GM12878 (cell line): ENCODE measurements around the gene PRRC2A. TPM values are rescaled to one million over a fixed set of nuclear protein-coding genes. Genes with fewer than 3 reads are reported as not detected.
A peak's percentile ranks its signal among the peaks of the same experiment; 100 is the strongest.

Experiments used
- ATAC-seq: fragments of 200-7000 bp; cut with Tn5 transposase; 3 replicates; pipeline ENCODE4 v1.9.1; 2020; ENCODE audit warnings: mild to moderate bottlenecking, moderate library complexity
- BruUV-seq: library from RNA; stranded (reverse); fragments of 400-500 nt; replicated peaks from 2 replicates; lab custom pipeline; 2021; lab: Mats Ljungman, UMichigan
- CTCF ChIA-PET: fragments of 300-600 bp; sonication (Branson Sonifier 250); formaldehyde crosslinking; extraction: SDS; loops from one replicate; lab custom pipeline; 2021; ENCODE audit warnings: inconsistent platforms; lab: Yijun Ruan, JAX
- POLR2A ChIA-PET: fragments of 350-600 bp; formaldehyde crosslinking; extraction: SDS; loops from one replicate; lab custom pipeline; 2021; ENCODE audit warnings: inconsistent platforms; lab: Charles Lee
- RAD21 ChIA-PET: fragments of 300-600 bp; sonication (Branson Sonifier 250); formaldehyde crosslinking; loops from one replicate; lab custom pipeline; 2023; ENCODE audit warnings: antibody characterized with exemption; ENCODE audit not compliant: unreplicated experiment; lab: Charles Lee
- SMC1A ChIA-PET: fragments of 300-600 bp; sonication (Branson Sonifier 250); formaldehyde crosslinking; loops from one replicate; lab custom pipeline; 2023; ENCODE audit not compliant: unreplicated experiment, uncharacterized antibody; lab: Charles Lee
- DNase-seq: peaks from one replicate; pipeline ENCODE4 v3.0.0-alpha.2; 2011; ENCODE audit warnings: low read depth, low spot score
- FAIRE-seq: peaks from 3 replicates; lab custom pipeline; 2011; peaks lifted over from hg19 to GRCh38; lab: Jason Lieb, UNC
- H2AFZ ChIP-seq: 2 replicates; pipeline ENCODE4 v1.6.0; 2011; ENCODE audit warnings: low read depth, low read length, control low read depth; ENCODE audit not compliant: control insufficient read depth
- H3K27ac ChIP-seq: 2 replicates; pipeline ENCODE4 v1.5.1; 2011; ENCODE audit warnings: control low read depth; ENCODE audit not compliant: control insufficient read depth, insufficient read depth
- H3K27me3 ChIP-seq, 2 experiments: replicated peaks in 1 of 2; 2 replicates each; pipeline versions ENCODE4 v1.6.0 to v1.6.1; 2011; ENCODE audit warnings: low read length in 1 of 2; ENCODE audit not compliant: control insufficient read depth in 2 of 2, insufficient read depth in 2 of 2
- H3K36me3 ChIP-seq, 2 experiments: 2 replicates each; pipeline ENCODE4 v1.5.1; 2011; ENCODE audit warnings: low read length in 1 of 2; ENCODE audit not compliant: control insufficient read depth in 2 of 2, insufficient read depth in 2 of 2
- H3K4me1 ChIP-seq: 2 replicates; pipeline ENCODE4 v1.6.1; 2011; ENCODE audit warnings: mild to moderate bottlenecking, low read length, moderate library complexity, mixed read lengths; ENCODE audit not compliant: control insufficient read depth, insufficient read depth
- H3K4me2 ChIP-seq: 2 replicates; pipeline ENCODE4 v1.6.0; 2011; ENCODE audit warnings: control low read depth; ENCODE audit not compliant: control insufficient read depth, insufficient read depth
- H3K4me3 ChIP-seq: fragments of 200-600 bp; sonication (generic); 2 replicates; pipeline ENCODE4 v1.5.1; 2016
- H3K79me2 ChIP-seq: 2 replicates; pipeline ENCODE4 v1.6.0; 2011; ENCODE audit warnings: low read length; ENCODE audit not compliant: control insufficient read depth, insufficient read depth
- H3K9ac ChIP-seq: 2 replicates; pipeline ENCODE4 v1.8.0; 2011; ENCODE audit warnings: low read length, control low read depth, mixed read lengths; ENCODE audit not compliant: control insufficient read depth, insufficient read depth
- H3K9me3 ChIP-seq: replicated peaks from 3 replicates; pipeline ENCODE4 v1.5.1; 2011; ENCODE audit warnings: mild to moderate bottlenecking, low read length; ENCODE audit not compliant: control insufficient read depth, insufficient read depth
- H4K20me1 ChIP-seq: 2 replicates; pipeline ENCODE4 v1.6.0; 2011; ENCODE audit not compliant: control insufficient read depth, insufficient read depth
- ATF7 ChIP-seq: fragments of 450-650 bp; IDR thresholded peaks from 2 replicates; pipeline ENCODE4 v1.6.1; 2016; ENCODE audit warnings: low read depth, mild to moderate bottlenecking
- EED ChIP-seq: sonication (generic); IDR thresholded peaks from 2 replicates; pipeline ENCODE4 v1.6.1; 2016; ENCODE audit warnings: antibody characterized with exemption, low read depth
- HDGF ChIP-seq: fragments of 450-650 bp; IDR thresholded peaks from 2 replicates; pipeline ENCODE4 v1.6.1; 2016; ENCODE audit warnings: antibody characterized with exemption
- IKZF1 ChIP-seq: fragments of 450-650 bp; conservative IDR thresholded peaks from 2 replicates; pipeline ENCODE4 v1.6.1; 2017; ENCODE audit warnings: antibody characterized with exemption, mild to moderate bottlenecking
- IKZF2 ChIP-seq, 2 experiments: fragments of 450-650 bp; IDR thresholded peaks; 2 replicates each; pipeline ENCODE4 v1.6.1; 2017; ENCODE audit warnings: mild to moderate bottlenecking in 2 of 2, moderate library complexity in 2 of 2
- IRF4 ChIP-seq: IDR thresholded peaks from 2 replicates; pipeline ENCODE4 v1.6.1; 2011; ENCODE audit warnings: low read depth, low read length
- KDM1A ChIP-seq: fragments of 200-600 bp; sonication (generic); IDR thresholded peaks from 2 replicates; pipeline ENCODE4 v1.6.1; 2016; ENCODE audit warnings: borderline replicate concordance
- MLLT1 ChIP-seq: fragments of 450-650 bp; IDR thresholded peaks from 2 replicates; pipeline ENCODE4 v1.6.1; 2016; ENCODE audit warnings: mild to moderate bottlenecking
- MTA2 ChIP-seq: fragments of 450-650 bp; IDR thresholded peaks from 2 replicates; pipeline ENCODE4 v1.6.1; 2016; ENCODE audit warnings: low read depth, mild to moderate bottlenecking, moderate library complexity
- NBN ChIP-seq: fragments of 450-650 bp; IDR thresholded peaks from 2 replicates; pipeline ENCODE4 v1.6.1; 2016
- RB1 ChIP-seq: fragments of 450-650 bp; formaldehyde crosslinking; IDR thresholded peaks from 2 replicates; pipeline ENCODE4 v1.6.1; 2017; ENCODE audit warnings: mild to moderate bottlenecking, borderline replicate concordance
- RELB ChIP-seq: fragments of 450-650 bp; IDR thresholded peaks from 2 replicates; pipeline ENCODE4 v1.6.1; 2017; ENCODE audit warnings: low read depth, mild to moderate bottlenecking, moderate library complexity
- RUNX3 ChIP-seq: IDR thresholded peaks from 2 replicates; pipeline ENCODE4 v1.6.1; 2012; ENCODE audit warnings: low read length, inconsistent platforms
- YBX1 ChIP-seq: fragments of 450-650 bp; IDR thresholded peaks from 2 replicates; pipeline ENCODE4 v1.6.1; 2016; ENCODE audit warnings: antibody characterized with exemption
- WGBS: methylation state at CpG from one replicate; pipeline ENCODE4 v1.1.6; 2016; ENCODE audit warnings: low lambda C conversion rate; ENCODE audit not compliant: insufficient replicate concordance, insufficient coverage; ENCODE audit errors: missing lambda C conversion rate; 5-methylcytosine and 5-hydroxymethylcytosine counted together
- in situ Hi-C: fragments of 300-500 bp; cut with MboI; formaldehyde crosslinking; loops from 9 replicates; pipeline ENCODE4 v1.14.3; 2018; ENCODE audit warnings: mixed read lengths
- intact Hi-C: fragments of 100-400 bp; cut with micrococcal nuclease; formaldehyde crosslinking; loops from one replicate; pipeline ENCODE4 v1.14.2; 2022; ENCODE audit not compliant: unreplicated experiment
- polyA plus RNA-seq, 11 experiments: library from polyadenylated mRNA; depleted of rRNA in 4 of 11; unstranded in 6 of 11; stranded (reverse) in 5 of 11; fragments of >200 nt; fragmentation: Nextera tagmentation in 4 of 11; fragmentation: Illumina TruSeq in 1 of 11; extraction: Ambion mirVana in 4 of 11; extraction: Trizol in 1 of 11; gene quantifications; 1 replicate in 1 of 11; 2 replicates in 10 of 11; pipeline versions ENCODE4 v1.2.1 to v1.2.3, GENCODE V29; 2011 to 2016; ENCODE audit warnings: inconsistent platforms in 2 of 11, missing spikeins in 2 of 11, low read depth in 1 of 11
- total RNA-seq, 4 experiments: library from RNA; depleted of rRNA in 3 of 4; stranded (reverse); fragments of >200 nt in 3 of 4; fragmentation: Illumina TruSeq in 1 of 4; extraction: Trizol in 1 of 4; gene quantifications; 2 replicates each; pipeline versions ENCODE4 v1.2.1 to v1.2.3, GENCODE V29; 2013 to 2021
- TF ChIP-seq, protein P1 (sequence below): fragments of 450-650 bp; IDR thresholded peaks from 2 replicates; pipeline ENCODE4 v1.6.1; 2016; ENCODE audit warnings: mild to moderate bottlenecking

Gene PRRC2A
- total and polyA plus RNA-seq, 10 of the 15 experiments (the other 5 are each of a cell fraction or from before 2014, with no cell fraction given): 0.40 to 244 (median 61.3) TPM

- Histone ChIP-seq H3K36me3 (no peaks in the 10 kb centered on the region), H3K79me2 (peaks cover 1% of the 10 kb centered on the region; the same call in 1 of the 2 replicates), H3K27ac (peak overlapping the region; percentile 75), H2AFZ (peak overlapping the region; percentile 45), H3K4me1 (peaks cover 47% of the 10 kb centered on the region), H3K4me3 (peak overlapping the region; percentile 68), H3K9me3 (no peaks in the 10 kb centered on the region), H3K27me3 (no peaks in the 10 kb centered on the region), H3K9ac (peak overlapping the region; percentile 67; the same call in 1 of the 2 replicates), H4K20me1 (no peaks in the 10 kb centered on the region), H3K4me2 (peak overlapping the region; percentile 89)
- 51% methylated on average over 10 of the region's 12 CpGs for WGBS
- ATAC-seq (peak; percentile 14), DNase-seq (no peak), FAIRE-seq (no peak)
- CTCF ChIA-PET: interaction anchor here (2.2 to 31.0 kb wide), 4 partner anchors 5 to 33 kb away, joined by 16 to 2098 read pairs (median 789); partner anchors contain the start of genes ATP6V1G2, DDX39B, LST1 and LTA
- intact Hi-C loops (no loop called here), in situ Hi-C loops (no loop called here)
- POLR2A ChIA-PET: interaction anchor here (0.5 to 17.1 kb wide), 12 partner anchors 8 to 597 kb away, joined by 3 to 282 read pairs (median 4); partner anchors contain the start of genes AIF1, ATP6V1G2, DDX39B and LTA
- SMC1A ChIA-PET: interaction anchor here (1.0 to 45.5 kb wide), 5 partner anchors 7 to 33 kb away, joined by 3 to 1989 read pairs (median 56); partner anchors contain the start of genes ATP6V1G2, DDX39B, LTA and NCR3
- BruUV-seq: no TSS peak
- RAD21 ChIA-PET: interaction anchor here (1.1 to 17.5 kb wide), 8 partner anchors 8 to 151 kb away, joined by 3 to 620 read pairs (median 6); partner anchors contain the start of genes ATP6V1G2, NCR3, NFKBIL1 and TNF
- TF ChIP-seq NBN: peak; percentile 88
- TF ChIP-seq, protein P1, sequence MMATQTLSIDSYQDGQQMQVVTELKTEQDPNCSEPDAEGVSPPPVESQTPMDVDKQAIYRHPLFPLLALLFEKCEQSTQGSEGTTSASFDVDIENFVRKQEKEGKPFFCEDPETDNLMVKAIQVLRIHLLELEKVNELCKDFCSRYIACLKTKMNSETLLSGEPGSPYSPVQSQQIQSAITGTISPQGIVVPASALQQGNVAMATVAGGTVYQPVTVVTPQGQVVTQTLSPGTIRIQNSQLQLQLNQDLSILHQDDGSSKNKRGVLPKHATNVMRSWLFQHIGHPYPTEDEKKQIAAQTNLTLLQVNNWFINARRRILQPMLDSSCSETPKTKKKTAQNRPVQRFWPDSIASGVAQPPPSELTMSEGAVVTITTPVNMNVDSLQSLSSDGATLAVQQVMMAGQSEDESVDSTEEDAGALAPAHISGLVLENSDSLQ: peak; percentile 31
- 0 out of 2 replicates have a peak, but pooled peaks have one; percentile 31 for TF ChIP-seq IKZF1
- no peak for TF ChIP-seq KDM1A
- no peak for TF ChIP-seq RUNX3
- TF ChIP-seq ATF7: peak; percentile 21; the same call in 1 of the 2 replicates
- peak; percentile 90 for TF ChIP-seq HDGF
- TF ChIP-seq RELB: 0 out of 2 replicates have a peak, but pooled peaks have one; percentile 11
- TF ChIP-seq MLLT1: peak; percentile 83
- TF ChIP-seq MTA2: peak; percentile 42
- TF ChIP-seq EED: peak; percentile 65
- TF ChIP-seq IKZF2 (IDR thresholded peaks at IDR 0.05): peak; percentile 43 to 74; a peak in 3 of 4 replicates
- 0 out of 2 replicates have a peak, but pooled peaks have one; percentile 17 for TF ChIP-seq IRF4
- no peak for TF ChIP-seq RB1
- TF ChIP-seq YBX1: 0 out of 2 replicates have a peak, but pooled peaks have one; percentile 18
Measured at GRCh38 chr6:31587791-31588777, 32.4 kb upstream of the PRRC2A start.
